Liver (tissue), 9 donors: Measurements from ENCODE around the gene ATOH8. TPM values are rescaled to one million over a fixed set of nuclear protein-coding genes. Genes with fewer than 3 reads are reported as not detected.

ENCODE experiments used
- DNase-seq: peaks from one replicate; pipeline ENCODE4 v3.0.0-alpha.2; 2017; ENCODE audit warnings: low spot score
- H3K27ac ChIP-seq, 2 donors: one replicate each; pipeline ENCODE4 v1.7.0; 2013; ENCODE audit warnings: inconsistent platforms in 2 of 2, low read length in 2 of 2, control low read depth in 1 of 2, low read depth in 1 of 2, mild to moderate bottlenecking in 1 of 2
- H3K27me3 ChIP-seq, 4 donors: one replicate each; pipeline versions ENCODE4 v1.6.1 to v1.7.0; 2013; ENCODE audit warnings: low read length in 3 of 4, inconsistent platforms in 1 of 4, mild to moderate bottlenecking in 1 of 4, moderate library complexity in 1 of 4; ENCODE audit not compliant: control insufficient read depth in 4 of 4, insufficient read depth in 4 of 4
- H3K36me3 ChIP-seq, 4 donors: one replicate each; pipeline versions ENCODE4 v1.6.1 to v1.7.0; 2013; ENCODE audit warnings: low read length in 3 of 4, mild to moderate bottlenecking in 3 of 4, low read depth in 1 of 4, moderate library complexity in 1 of 4; ENCODE audit not compliant: control insufficient read depth in 4 of 4, insufficient read depth in 3 of 4
- H3K4me1 ChIP-seq, 4 donors: one replicate each; pipeline versions ENCODE4 v1.6.1 to v1.7.0; 2013; ENCODE audit warnings: low read length in 3 of 4, mild to moderate bottlenecking in 3 of 4, moderate library complexity in 1 of 4; ENCODE audit not compliant: control insufficient read depth in 4 of 4, insufficient read depth in 4 of 4
- H3K4me3 ChIP-seq, 3 donors: one replicate each; pipeline versions ENCODE4 v1.6.1 to v1.7.0; 2013; ENCODE audit warnings: low read length in 3 of 3, control low read depth in 1 of 3, low read depth in 1 of 3, mild to moderate bottlenecking in 1 of 3
- H3K9ac ChIP-seq, 2 donors: one replicate each; pipeline ENCODE4 v1.7.0; 2013; ENCODE audit warnings: low read length in 2 of 2, mild to moderate bottlenecking in 2 of 2, moderate library complexity in 2 of 2, control low read depth in 1 of 2, low read depth in 1 of 2
- H3K9me3 ChIP-seq, 4 donors: one replicate each; pipeline versions ENCODE4 v1.6.1 to v1.7.0; 2013; ENCODE audit warnings: low read length in 3 of 4; ENCODE audit not compliant: control insufficient read depth in 4 of 4
- ATF3 ChIP-seq: IDR thresholded peaks from 2 replicates; pipeline ENCODE4 v1.6.1; 2016; ENCODE audit warnings: antibody characterized with exemption
- CTCF ChIP-seq: fragments of 150-350 bp; IDR thresholded peaks from 2 replicates; pipeline ENCODE4 v1.5.1; 2017; ENCODE audit warnings: improper control_type of control experiment, low read depth, low read length; ENCODE audit not compliant: missing input control
- FOXA1 ChIP-seq: IDR thresholded peaks from 2 replicates; pipeline ENCODE4 v1.6.1; 2016; ENCODE audit warnings: antibody characterized with exemption
- HNF4A ChIP-seq, 2 donors: conservative IDR thresholded peaks; 2 replicates each; pipeline ENCODE4 v1.6.1; 2016; ENCODE audit warnings: antibody characterized with exemption in 2 of 2, mild to moderate bottlenecking in 2 of 2
- HNF4G ChIP-seq: IDR thresholded peaks from 2 replicates; pipeline ENCODE4 v1.6.1; 2016; ENCODE audit warnings: antibody characterized with exemption
- JUND ChIP-seq, 2 donors: IDR thresholded peaks; 2 replicates each; pipeline ENCODE4 v1.6.1; 2016; ENCODE audit warnings: antibody characterized with exemption in 2 of 2
- NR2F2 ChIP-seq: IDR thresholded peaks from 2 replicates; pipeline ENCODE4 v1.6.1; 2016; ENCODE audit warnings: antibody characterized with exemption
- RXRA ChIP-seq, 2 donors: IDR thresholded peaks; 2 replicates each; pipeline ENCODE4 v1.6.1; 2017 to 2018; ENCODE audit warnings: antibody characterized with exemption in 2 of 2, mild to moderate bottlenecking in 1 of 2
- SP1 ChIP-seq: IDR thresholded peaks from 2 replicates; pipeline ENCODE4 v1.6.1; 2018; ENCODE audit warnings: antibody characterized with exemption, mild to moderate bottlenecking
- TAF1 ChIP-seq: conservative IDR thresholded peaks from 2 replicates; pipeline ENCODE4 v1.6.1; 2016; ENCODE audit warnings: antibody characterized with exemption, mild to moderate bottlenecking
- WGBS: extraction: QIAGEN DNeasy Blood & Tissue Kit; methylation state at CpG from one replicate; pipeline ENCODE4 v1.1.7; 2013; 5-methylcytosine and 5-hydroxymethylcytosine counted together
- polyA plus RNA-seq, 2 donors: library from polyadenylated mRNA; stranded (reverse) in 1 of 2; unstranded in 1 of 2; fragments of 200-250 nt in 1 of 2; fragments of >200 nt in 1 of 2; fragmentation: Nextera tagmentation in 1 of 2; extraction: Ambion mirVana in 1 of 2; gene quantifications; one replicate each; pipeline versions ENCODE4 v1.2.1 to v1.2.3, GENCODE V29; 2013 to 2015
- total RNA-seq, 2 donors: library from RNA; depleted of rRNA; stranded (reverse); fragments of >200 nt; gene quantifications; one replicate each; pipeline ENCODE4 v1.2.3, GENCODE V29; 2014
- TF ChIP-seq, protein P1 (sequence below): IDR thresholded peaks from 2 replicates; pipeline ENCODE4 v1.6.1; 2016; ENCODE audit warnings: antibody characterized with exemption, mild to moderate bottlenecking
- TF ChIP-seq, protein P2 (sequence below): IDR thresholded peaks from 2 replicates; pipeline ENCODE4 v1.6.1; 2016; ENCODE audit warnings: antibody characterized with exemption
- donor health status: healthy.
- donor health status: healthy.
- donor health status: healthy.
- donor health status: healthy.
- donor health status: healthy.

Gene ATOH8
- total and polyA plus RNA-seq, 4 donors = 0.33 to 37.7 (median 26.8) TPM

DNA sequence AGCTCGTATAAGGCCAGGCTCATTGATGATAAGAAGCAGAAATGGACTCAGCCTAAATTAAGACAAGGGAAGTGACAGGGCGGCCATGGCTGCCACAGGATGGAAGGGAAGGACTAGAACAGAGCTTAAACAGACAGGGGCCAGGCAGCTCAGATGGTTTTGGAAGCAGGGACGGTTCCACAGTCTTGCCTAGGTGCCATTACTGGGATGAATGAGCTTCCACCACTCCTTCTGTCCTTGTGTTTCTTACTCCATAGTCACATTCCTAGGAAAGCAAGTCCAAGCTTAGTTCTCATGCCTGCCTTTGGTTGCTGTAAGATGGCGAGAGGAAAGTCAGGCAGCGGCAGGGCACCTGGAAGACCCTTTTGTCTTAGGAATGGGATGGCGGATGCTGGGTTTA lies 47.7 kb upstream of the ATOH8 start:
- DNase-seq = no peak
- WGBS = 91% methylated on average over 6 of the region's 6 CpGs
- Histone ChIP-seq H3K27me3 (no peaks in the 10 kb centered on the region), H3K9ac (peak overlapping the region in 1 of 2 donors; percentile 19), H3K27ac (peak overlapping the region; percentile 85 to 93), H3K9me3 (no peaks in the 10 kb centered on the region), H3K4me1 (peaks cover 26 to 60% (median 52%) of the 10 kb centered on the region in 4 donors), H3K36me3 (no peaks in the 10 kb centered on the region), H3K4me3 (no peak overlapping the region)
- TF ChIP-seq ATF3 (no peak), FOXA1 (no peak), CTCF (no peak), TAF1 (no peak)

- no peaks in the 10 kb centered on the region for H3K27me3 ChIP-seq
- peak overlapping the region in 1 of 2 donors; percentile 59 for H3K9ac ChIP-seq
- H3K27ac ChIP-seq = peak overlapping the region; percentile 85 to 93
- H3K36me3 ChIP-seq = no peaks in the 10 kb centered on the region
- no peaks in the 10 kb centered on the region for H3K9me3 ChIP-seq
- peaks cover 30 to 66% (median 54%) of the 10 kb centered on the region in 4 donors for H3K4me1 ChIP-seq
- H3K4me3 ChIP-seq = no peak overlapping the region
- TF ChIP-seq, protein P1, sequence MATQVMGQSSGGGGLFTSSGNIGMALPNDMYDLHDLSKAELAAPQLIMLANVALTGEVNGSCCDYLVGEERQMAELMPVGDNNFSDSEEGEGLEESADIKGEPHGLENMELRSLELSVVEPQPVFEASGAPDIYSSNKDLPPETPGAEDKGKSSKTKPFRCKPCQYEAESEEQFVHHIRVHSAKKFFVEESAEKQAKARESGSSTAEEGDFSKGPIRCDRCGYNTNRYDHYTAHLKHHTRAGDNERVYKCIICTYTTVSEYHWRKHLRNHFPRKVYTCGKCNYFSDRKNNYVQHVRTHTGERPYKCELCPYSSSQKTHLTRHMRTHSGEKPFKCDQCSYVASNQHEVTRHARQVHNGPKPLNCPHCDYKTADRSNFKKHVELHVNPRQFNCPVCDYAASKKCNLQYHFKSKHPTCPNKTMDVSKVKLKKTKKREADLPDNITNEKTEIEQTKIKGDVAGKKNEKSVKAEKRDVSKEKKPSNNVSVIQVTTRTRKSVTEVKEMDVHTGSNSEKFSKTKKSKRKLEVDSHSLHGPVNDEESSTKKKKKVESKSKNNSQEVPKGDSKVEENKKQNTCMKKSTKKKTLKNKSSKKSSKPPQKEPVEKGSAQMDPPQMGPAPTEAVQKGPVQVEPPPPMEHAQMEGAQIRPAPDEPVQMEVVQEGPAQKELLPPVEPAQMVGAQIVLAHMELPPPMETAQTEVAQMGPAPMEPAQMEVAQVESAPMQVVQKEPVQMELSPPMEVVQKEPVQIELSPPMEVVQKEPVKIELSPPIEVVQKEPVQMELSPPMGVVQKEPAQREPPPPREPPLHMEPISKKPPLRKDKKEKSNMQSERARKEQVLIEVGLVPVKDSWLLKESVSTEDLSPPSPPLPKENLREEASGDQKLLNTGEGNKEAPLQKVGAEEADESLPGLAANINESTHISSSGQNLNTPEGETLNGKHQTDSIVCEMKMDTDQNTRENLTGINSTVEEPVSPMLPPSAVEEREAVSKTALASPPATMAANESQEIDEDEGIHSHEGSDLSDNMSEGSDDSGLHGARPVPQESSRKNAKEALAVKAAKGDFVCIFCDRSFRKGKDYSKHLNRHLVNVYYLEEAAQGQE = no peak
- TF ChIP-seq, protein P2, sequence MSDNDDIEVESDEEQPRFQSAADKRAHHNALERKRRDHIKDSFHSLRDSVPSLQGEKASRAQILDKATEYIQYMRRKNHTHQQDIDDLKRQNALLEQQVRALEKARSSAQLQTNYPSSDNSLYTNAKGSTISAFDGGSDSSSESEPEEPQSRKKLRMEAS = no peak
- no peak for TF ChIP-seq HNF4A (conservative IDR thresholded peaks at IDR 0.05)
- no peak for TF ChIP-seq JUND (IDR thresholded peaks at IDR 0.05)
- no peak for TF ChIP-seq ATF3
- no peak for TF ChIP-seq SP1
- TF ChIP-seq HNF4G = no peak
- TF ChIP-seq NR2F2 = no peak
- no peak for TF ChIP-seq RXRA (IDR thresholded peaks at IDR 0.05)
- 84% methylated on average over 10 of the region's 10 CpGs for WGBS
- DNase-seq = no peak
These were observed 47.0 kb upstream of the ATOH8 start for GRCh38 chr2:85706599-85707296.
